ENCODE data around the gene EDAR.

EDAR gene

DNA sequence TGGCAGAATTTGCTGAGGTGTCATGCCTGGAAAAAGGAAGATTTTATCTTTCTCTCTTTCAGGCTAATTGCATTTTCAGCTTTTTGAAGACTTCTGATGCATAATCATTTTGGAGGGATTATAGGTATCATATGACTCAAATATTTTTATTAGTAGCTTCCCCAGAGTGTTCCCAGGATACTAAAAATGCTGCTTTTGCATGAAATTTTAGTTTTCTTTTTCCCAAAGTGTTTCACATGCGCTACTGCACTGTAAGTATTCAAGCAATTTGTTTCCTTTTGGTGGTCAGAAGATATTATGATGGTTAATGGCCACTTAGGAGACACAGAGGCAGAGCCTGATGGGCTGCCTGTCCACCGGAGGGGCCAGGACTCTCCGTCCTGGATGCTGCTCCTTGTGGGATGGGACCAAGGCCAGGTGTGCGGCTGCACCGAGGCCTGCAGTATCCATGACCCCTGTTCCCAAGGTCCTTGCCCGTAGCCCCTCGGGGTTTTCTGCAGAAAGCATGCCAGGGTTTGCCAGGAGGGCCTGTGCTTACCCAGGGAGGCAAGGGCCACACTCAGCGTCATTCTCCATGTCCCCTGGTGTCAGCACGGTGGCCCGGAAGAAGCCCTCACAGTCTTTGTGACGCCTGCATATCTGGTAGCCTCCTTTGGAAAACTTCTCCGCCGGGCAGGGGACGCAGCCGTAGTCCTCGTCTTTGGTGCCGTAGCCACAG lies 60.2 kb downstream of the EDAR start:
- DNase-seq (ENCODE audit: low read depth), result no peak
- no peak overlapping the region for H3K4me3 ChIP-seq (ENCODE audit: low read length)
- TF ChIP-seq, protein P1, sequence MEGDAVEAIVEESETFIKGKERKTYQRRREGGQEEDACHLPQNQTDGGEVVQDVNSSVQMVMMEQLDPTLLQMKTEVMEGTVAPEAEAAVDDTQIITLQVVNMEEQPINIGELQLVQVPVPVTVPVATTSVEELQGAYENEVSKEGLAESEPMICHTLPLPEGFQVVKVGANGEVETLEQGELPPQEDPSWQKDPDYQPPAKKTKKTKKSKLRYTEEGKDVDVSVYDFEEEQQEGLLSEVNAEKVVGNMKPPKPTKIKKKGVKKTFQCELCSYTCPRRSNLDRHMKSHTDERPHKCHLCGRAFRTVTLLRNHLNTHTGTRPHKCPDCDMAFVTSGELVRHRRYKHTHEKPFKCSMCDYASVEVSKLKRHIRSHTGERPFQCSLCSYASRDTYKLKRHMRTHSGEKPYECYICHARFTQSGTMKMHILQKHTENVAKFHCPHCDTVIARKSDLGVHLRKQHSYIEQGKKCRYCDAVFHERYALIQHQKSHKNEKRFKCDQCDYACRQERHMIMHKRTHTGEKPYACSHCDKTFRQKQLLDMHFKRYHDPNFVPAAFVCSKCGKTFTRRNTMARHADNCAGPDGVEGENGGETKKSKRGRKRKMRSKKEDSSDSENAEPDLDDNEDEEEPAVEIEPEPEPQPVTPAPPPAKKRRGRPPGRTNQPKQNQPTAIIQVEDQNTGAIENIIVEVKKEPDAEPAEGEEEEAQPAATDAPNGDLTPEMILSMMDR (IDR thresholded peaks at IDR 0.05; ENCODE audit: insufficient read depth, low read depth, low read length, missing control alignments), result no peak

DNA sequence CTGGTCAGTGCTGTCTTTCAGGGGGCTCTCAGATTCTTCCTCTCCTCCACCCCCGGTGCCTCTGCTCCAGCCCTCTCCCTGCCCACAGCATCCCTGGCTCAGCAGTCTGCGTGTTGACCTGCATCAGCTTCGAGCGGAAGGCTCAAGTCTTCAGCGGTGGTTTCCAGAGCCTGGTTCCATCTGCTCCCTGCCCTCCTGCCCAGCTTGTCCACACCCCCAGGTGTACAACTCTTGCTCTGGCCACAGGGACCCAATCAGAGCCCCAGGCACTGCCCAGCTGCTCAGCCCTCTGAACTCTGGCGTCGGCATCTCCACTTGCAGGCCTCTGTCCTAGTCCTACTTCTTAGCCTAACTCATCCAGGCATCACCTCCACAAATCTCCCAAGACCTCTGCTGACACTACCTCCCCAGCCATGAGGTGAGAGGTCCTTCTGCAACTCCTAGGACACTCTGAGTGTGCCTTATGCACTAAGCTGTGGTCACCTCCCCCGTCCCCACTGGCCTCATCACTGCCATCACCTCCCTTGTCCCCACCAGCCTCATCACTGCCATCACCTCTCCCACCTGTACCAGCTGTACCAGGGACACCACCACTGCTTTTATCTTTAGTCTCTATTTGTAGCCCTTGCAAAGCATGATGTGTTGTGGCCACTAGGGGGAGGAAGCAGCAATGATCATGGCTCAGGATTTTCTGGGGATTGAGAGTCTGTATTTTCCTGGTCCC lies 60.9 kb downstream of the EDAR start:
- peak; percentile 68 for DNase-seq (ENCODE audit: low read depth)
- no peak overlapping the region for H3K4me3 ChIP-seq (ENCODE audit: low read length)
- TF ChIP-seq, protein P1 (IDR thresholded peaks at IDR 0.05; ENCODE audit: insufficient read depth, low read depth, low read length, missing control alignments), result peak; percentile 93

DNA sequence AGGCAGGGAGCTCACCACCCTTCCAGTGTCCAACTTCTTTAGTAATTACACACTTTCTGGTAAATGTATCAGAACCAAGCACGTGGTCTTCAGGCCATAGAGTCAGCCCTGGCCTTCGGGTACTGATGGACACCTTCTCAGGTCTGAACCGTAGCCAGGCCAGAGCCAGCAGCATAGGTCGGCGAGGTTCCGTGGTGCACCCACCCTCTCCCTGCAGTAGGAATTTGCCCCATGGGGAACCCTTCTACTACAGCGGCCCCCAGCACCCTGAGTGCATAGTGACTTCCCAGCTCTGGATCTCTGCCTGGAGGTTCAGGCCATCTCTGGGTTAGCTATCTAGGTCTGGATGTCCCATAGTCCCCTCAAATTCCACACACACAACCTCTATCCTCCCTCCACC lies 61.6 kb downstream of the EDAR start:
- no peak overlapping the region for H3K4me3 ChIP-seq (ENCODE audit: low read length)
- TF ChIP-seq, protein P1 (IDR thresholded peaks at IDR 0.05; ENCODE audit: insufficient read depth, low read depth, low read length, missing control alignments), result no peak
- DNase-seq (ENCODE audit: low read depth), result no peak

DNA sequence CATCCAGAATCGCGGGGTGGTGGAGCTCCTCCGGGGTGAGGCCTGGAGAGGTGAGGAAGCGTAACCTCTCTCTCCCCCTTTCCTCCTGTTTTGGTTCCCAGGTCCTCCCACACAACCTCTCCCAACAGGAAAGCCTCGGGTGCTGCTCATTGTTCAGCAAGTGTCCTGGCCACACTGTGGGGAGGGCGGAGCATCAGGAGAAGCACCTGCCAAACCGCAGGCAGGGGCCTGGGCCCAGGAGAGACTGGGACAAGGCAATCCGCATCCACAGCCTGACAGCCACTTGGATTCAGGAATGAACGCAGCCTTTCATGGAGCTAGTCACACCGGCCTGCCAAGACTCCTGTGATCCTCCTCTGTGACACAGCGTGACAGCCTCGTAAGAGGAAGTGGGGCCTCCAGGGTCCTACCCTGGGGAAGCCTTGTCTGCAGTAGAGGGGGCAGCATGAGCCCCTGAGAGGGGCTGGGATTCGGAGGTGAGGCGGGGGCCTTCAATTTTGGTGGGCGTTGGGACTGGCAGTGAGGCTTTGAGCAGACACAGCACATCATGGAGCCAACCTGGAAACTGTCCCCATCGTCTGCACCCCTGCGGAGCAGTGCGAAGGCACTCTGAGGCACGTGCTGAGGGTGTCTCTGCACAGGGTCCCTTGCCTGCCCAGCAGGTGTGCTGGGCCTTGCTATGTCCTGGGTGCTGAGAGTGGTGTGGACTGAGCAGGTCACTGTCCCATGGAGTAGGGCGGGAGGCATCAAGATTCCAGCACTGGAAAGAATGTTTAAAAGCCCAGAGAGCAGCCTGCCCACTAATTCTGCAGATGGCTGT lies 62.2 kb downstream of the EDAR start:
- TF ChIP-seq, protein P1 (IDR thresholded peaks at IDR 0.05; ENCODE audit: insufficient read depth, low read depth, low read length, missing control alignments), result no peak
- no peak for DNase-seq (ENCODE audit: low read depth)
- H3K4me3 ChIP-seq (ENCODE audit: low read length), result no peak overlapping the region

DNA sequence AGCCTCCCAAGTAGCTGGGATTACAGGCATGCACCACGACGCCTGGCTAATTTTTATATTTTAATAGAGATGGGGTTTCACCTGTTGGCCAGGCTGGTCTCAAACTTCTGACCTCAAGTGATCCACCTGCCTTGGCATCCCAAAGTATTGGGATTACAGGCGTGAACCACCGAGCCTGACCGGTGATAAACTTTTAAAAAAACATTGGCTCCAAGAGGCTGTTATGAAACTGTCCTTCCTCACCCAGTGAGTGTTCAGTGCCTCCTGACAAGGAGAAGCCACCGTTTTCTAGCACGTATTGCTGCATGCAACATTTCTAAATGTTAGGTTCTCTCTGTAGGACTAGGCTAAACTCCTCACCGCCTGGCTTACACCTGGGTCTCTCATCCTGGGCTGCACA lies 63.3 kb downstream of the EDAR start:
- H3K4me3 ChIP-seq (ENCODE audit: low read length), result no peak overlapping the region
- TF ChIP-seq, protein P1 (IDR thresholded peaks at IDR 0.05; ENCODE audit: insufficient read depth, low read depth, low read length, missing control alignments), result no peak
- DNase-seq (ENCODE audit: low read depth), result no peak

DNA sequence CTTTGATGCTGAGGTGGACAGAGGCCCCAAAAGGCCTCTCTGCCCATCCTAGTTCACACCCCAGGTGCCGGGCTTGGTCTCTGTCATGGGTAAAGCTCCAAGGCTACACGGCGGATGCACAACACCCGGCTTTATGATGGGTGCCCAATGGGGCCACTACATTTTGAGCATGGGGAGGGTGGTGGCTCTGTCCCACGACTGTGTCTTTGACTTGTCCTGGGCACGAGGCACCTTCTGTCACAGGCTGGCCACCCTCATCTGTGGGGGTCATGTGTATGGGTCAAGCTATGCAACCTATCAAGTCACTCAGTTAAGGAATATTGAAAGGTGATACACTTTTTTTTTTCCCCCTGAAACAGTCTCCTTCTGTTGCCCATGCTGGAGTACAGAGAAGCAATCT lies 63.7 kb downstream of the EDAR start:
- no peak overlapping the region for H3K4me3 ChIP-seq (ENCODE audit: low read length)
- TF ChIP-seq, protein P1 (IDR thresholded peaks at IDR 0.05; ENCODE audit: insufficient read depth, low read depth, low read length, missing control alignments), result no peak
- DNase-seq (ENCODE audit: low read depth), result no peak

All from epithelial cell of esophagus (primary cell).